HG03558 (cell line): ENCODE measurements around the gene ZNF322.

Experiments used
- ATAC-seq: cut with Tn5 transposase; IDR thresholded peaks from one replicate; pipeline ENCODE4 v1.9.1; 2021; ENCODE audit warnings: moderate number of reproducible peaks; ENCODE audit not compliant: unreplicated experiment; ENCODE audit errors: extremely low read depth

The ZNF322 gene

DNA sequence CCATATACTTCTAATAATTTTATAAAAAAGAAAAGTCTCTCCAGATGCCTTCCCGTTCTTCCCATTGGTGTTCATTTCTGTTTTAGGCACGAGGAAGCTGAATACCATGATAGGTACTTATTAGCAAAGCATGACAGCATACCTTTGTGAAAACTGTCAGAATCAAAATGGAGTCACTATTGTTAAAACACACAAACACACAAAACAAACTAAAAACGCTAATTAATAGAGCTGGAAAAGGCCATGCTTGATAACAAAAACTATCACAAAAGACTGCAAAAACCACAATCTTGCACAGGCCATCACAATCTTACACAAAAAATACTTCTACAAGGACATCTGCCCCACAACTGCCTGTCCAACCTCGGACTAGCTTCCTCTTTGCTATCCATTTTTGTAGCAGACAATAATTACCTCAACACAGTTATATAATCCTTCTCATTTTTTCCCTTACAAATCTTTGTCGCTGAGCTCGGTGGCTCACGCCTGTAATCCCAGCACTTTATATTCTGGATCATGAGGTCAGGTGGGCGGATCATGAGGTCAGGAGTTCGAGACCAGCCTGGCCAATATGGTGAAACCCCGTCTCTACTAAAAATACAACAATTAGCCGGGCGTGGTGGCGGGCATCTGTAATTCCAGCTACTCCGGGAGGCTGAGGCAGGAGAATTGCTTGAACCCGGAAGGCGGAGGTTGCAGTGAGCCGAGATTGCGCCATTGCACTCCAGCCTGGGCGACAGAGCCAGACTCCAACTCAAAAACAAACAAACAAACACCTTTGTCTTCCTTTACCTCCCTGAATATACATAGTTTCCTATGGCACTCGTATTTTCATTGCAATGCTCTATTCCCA, 66.0 kb downstream of the ZNF322 start:
- ATAC-seq = no peak

GRCh38 chr6:26592649-26593048, 66.9 kb downstream of the ZNF322 start:
- ATAC-seq = no peak

GRCh38 chr6:26588965-26589364, 70.6 kb downstream of the ZNF322 start:
- no peak for ATAC-seq
